Activated CD4-positive, alpha-beta memory T cell treated with anti-CD3 and anti-CD28 coated beads for 36 hours (primary cell): ENCODE measurements around the gene LY6G6C. TPM values are rescaled to one million over a fixed set of nuclear protein-coding genes. Genes with fewer than 3 reads are reported as not detected.

ENCODE experiments used
- CTCF ChIA-PET: fragments of 350-600 bp; sonication (Branson Sonifier 250); formaldehyde crosslinking; loops from one replicate; lab custom pipeline; 2021; ENCODE audit warnings: antibody characterized with exemption, inconsistent platforms; lab: Charles Lee
- POLR2A ChIA-PET: fragments of 350-600 bp; sonication (Branson Sonifier 250); formaldehyde crosslinking; loops from one replicate; lab custom pipeline; 2021; ENCODE audit warnings: antibody characterized with exemption; lab: Charles Lee
- DNase-seq: peaks from one replicate; pipeline ENCODE4 v3.0.0-alpha.2; 2020
- H3K27ac Mint-ChIP-seq: one replicate; pipeline ENCODE4 v1.8.0; 2021; ENCODE audit warnings: mixed read lengths
- H3K27me3 Mint-ChIP-seq: one replicate; pipeline ENCODE4 v1.8.0; 2021; ENCODE audit warnings: mixed read lengths
- H3K36me3 Mint-ChIP-seq: one replicate; pipeline ENCODE4 v1.8.0; 2021; ENCODE audit warnings: mixed read lengths
- H3K4me1 Mint-ChIP-seq: one replicate; pipeline ENCODE4 v1.8.0; 2021; ENCODE audit warnings: low read depth, mixed read lengths
- H3K4me3 Mint-ChIP-seq: one replicate; pipeline ENCODE4 v1.8.0; 2021; ENCODE audit warnings: mild to moderate bottlenecking, mixed read lengths
- H3K9me3 Mint-ChIP-seq: one replicate; pipeline ENCODE4 v1.8.0; 2021; ENCODE audit warnings: mixed read lengths
- intact Hi-C: fragments of 100-400 bp; cut with micrococcal nuclease; formaldehyde crosslinking; loops from one replicate; pipeline ENCODE4 v1.15.1; 2023
- total RNA-seq, 2 experiments: library from RNA; stranded (reverse); gene quantifications; one replicate each; pipeline ENCODE4 v1.2.3, GENCODE V29; 2021

LY6G6C gene
- total RNA-seq, 2 experiments from 2014 or later: not detected

DNA sequence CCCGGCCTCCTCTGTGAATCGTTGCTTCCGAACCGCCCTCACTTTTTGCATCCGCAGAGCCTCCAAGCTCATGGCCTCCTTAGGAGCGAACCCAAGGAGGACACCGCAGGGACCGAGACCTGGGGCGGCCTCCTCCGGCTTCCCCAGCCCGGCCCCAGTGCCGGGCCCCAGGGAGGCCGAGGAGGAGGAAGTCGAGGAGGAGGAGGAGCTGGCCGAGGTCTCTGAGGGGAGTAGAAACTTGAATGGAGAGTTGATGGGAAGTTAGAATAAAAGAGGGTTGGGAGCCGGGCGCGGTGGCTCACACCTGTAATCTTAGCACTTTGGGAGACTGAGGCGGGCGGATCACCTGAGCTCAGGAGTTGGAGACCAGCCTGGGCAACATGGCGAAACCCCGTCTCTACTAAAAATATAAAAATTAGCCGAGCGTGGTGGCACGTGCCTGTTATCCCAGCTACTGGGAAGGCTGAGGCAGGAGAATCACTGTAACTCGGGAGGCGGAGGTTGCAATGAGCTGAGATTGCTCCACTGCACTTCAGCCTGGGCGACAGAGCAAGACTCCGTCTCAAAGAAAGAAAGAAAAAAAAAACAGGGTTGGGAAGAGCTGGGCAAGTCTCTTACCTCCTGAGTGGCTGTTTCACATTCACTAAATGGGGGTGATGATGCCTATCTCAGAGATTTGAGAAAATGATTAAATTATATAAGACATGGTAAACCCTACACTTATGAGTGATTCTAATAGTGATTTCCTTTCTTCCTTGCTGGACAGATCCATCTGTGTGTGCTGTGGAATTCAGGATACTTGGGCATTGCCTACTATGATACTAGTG, 19.1 kb upstream of the LY6G6C start:
- H3K36me3 Mint-ChIP-seq: peaks cover 49% of the 10 kb centered on the region
- CTCF ChIA-PET: interaction anchor here (1.2 to 8.1 kb wide), 6 partner anchors 11 to 86 kb away, joined by 3 to 67 read pairs (median 13); partner anchors contain the start of genes DDAH2, LY6G5C and VARS1
- H3K27me3 Mint-ChIP-seq: no peaks in the 10 kb centered on the region

GRCh38 chr6:31739639-31740396, 18.3 kb upstream of the LY6G6C start, which contains the start of gene MSH5:
MSH5 (plus strand) TSS chr6:31740005; CDS start chr6:31740467, 462 bp downstream.
- intact Hi-C loops: loop anchor here (2.0 to 10.0 kb wide), 9 partner anchors 29 to 1175 kb away; partner anchors contain the start of genes ATP6V1G2, DXO, GPANK1 and HSPA1B
- peaks cover 48% of the 10 kb centered on the region for H3K36me3 Mint-ChIP-seq
- peak within 1 kb of the TSS; percentile 94 for H3K4me3 Mint-ChIP-seq
- peak within 1 kb of the TSS; percentile 91 for H3K27ac Mint-ChIP-seq
- H3K27me3 Mint-ChIP-seq: no peaks in the 10 kb centered on the region
- H3K4me1 Mint-ChIP-seq: peaks cover 48% of the 10 kb centered on the region
- H3K9me3 Mint-ChIP-seq: no peaks in the 10 kb centered on the region
- ChIA-PET POLR2A (interaction anchor here (0.6 to 3.4 kb wide), 25 partner anchors 9 to 1105 kb away, joined by 3 to 15 read pairs (median 3); partner anchors contain the start of genes ABHD16A, CSNK2B, DDAH2 and DDX39B), CTCF (interaction anchor here (0.6 to 8.1 kb wide), 9 partner anchors 10 to 150 kb away, joined by 3 to 67 read pairs (median 14); partner anchors contain the start of genes DDAH2, LY6G5C and VARS1)
- DNase-seq: peak; percentile 99

More for the DNA sequence above, 19.1 kb upstream of the LY6G6C start:
- Mint-ChIP-seq H3K4me1 (peaks cover 48% of the 10 kb centered on the region), H3K27ac (peak overlapping the region; percentile 91), H3K9me3 (no peaks in the 10 kb centered on the region), H3K4me3 (peak overlapping the region; percentile 94)
- DNase-seq: peak; percentile 56
- intact Hi-C loops: no loop called here
- POLR2A ChIA-PET: interaction anchor here (0.7 to 2.1 kb wide), 17 partner anchors 9 to 388 kb away, joined by 3 to 7 read pairs (median 3); partner anchors contain the start of genes ABHD16A, DDAH2, DDX39B and EHMT2

- peak; percentile 83 for DNase-seq
- intact Hi-C loops: loop anchor here (1.0 to 10.0 kb wide), 12 partner anchors 31 to 1173 kb away; partner anchors contain the start of genes ABHD16A, ATP6V1G2, BAG6 and DXO
- Mint-ChIP-seq H3K9me3 (no peaks in the 10 kb centered on the region), H3K4me3 (peak overlapping the region; percentile 98), H3K4me1 (peaks cover 61% of the 10 kb centered on the region), H3K27me3 (no peaks in the 10 kb centered on the region), H3K27ac (peak overlapping the region; percentile 88), H3K36me3 (peaks cover 56% of the 10 kb centered on the region)
- POLR2A ChIA-PET: interaction anchor here (0.7 to 3.4 kb wide), 16 partner anchors 9 to 1233 kb away, joined by 3 to 15 read pairs (median 4); partner anchors contain the start of genes ABHD16A, ATF6B, DDAH2 and HSPA1A
- CTCF ChIA-PET: interaction anchor here (0.6 to 8.1 kb wide), 18 partner anchors 9 to 187 kb away, joined by 3 to 67 read pairs (median 4); partner anchors contain the start of genes DDAH2, GPANK1, HSPA1A and HSPA1B
These were observed 16.7 kb upstream of the LY6G6C start for GRCh38 chr6:31737991-31738979.

DNA sequence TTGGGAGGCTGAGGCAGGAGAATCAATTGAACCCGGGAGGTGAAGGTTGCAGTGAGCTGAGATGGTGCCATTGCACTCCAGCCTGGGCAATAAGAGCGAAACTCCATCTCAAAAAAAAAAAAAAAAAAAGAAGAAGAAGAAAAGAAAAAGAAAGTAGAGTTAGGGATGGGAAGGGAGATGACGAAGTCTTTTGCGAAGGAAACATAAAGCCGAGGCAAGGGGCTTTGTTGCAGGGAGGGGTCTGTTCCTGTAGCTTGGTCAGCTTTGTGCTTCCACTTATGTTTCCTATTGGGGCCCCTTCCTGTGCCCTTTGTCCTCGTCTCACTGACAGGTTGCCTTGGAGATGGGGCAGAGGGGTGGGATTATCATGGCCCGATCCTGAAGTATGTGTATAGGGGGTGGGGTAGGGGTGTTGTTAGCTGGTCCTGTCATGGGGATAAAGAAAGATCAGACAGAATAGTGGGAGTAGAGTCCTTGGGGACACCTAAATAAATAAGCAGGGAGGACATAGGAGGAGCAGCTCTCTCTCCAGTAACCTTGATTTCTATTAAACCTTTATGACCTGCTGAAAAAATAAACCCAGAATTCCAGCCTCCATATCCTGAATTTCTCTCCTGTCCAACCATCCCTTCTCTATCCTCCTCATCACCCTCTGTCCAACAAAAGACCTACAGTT, 15.9 kb upstream of the LY6G6C start:
- peak overlapping the region; percentile 88 for H3K27ac Mint-ChIP-seq
- peaks cover 52% of the 10 kb centered on the region for H3K36me3 Mint-ChIP-seq
- CTCF ChIA-PET: interaction anchor here (0.6 to 8.1 kb wide), 14 partner anchors 8 to 186 kb away, joined by 3 to 67 read pairs (median 8); partner anchors contain the start of genes DDAH2, GPANK1, LSM2 and VARS1

DNA sequence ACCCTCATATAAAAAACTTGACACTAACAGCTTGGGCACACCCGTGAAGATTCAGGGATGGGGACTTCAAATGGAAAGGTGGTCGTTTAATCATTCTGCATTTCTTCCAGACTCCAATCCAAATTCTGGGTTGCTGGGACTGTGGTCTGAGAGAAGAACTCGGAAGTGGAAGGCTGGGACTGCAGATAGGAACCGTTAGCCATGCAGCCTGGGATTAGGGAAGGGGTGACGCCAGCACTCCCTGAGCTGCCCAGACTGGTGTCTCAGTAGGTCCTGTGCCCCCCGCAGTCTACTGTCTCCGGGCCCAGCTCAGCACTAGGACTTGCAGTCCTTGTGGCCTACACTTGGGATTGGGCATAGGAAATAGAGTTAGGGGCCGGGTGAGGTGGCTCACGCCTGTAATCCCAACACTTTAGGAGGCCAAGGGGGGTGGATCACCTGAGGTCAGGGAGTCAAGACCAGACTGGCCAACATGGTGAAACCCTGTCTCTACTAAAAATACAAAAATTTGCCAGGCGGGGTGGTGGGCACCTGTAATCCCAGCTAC, 15.3 kb upstream of the LY6G6C start:
- POLR2A ChIA-PET: interaction anchor here (0.7 to 3.4 kb wide), 6 partner anchors 76 to 99 kb away, joined by 3 to 15 read pairs (median 8); partner anchors contain the start of genes HSPA1A, HSPA1B and HSPA1L
- peak overlapping the region; percentile 98 for H3K4me3 Mint-ChIP-seq

More for the DNA sequence above, 15.9 kb upstream of the LY6G6C start:
- intact Hi-C loops: loop anchor here (5.0 to 10.0 kb wide), 4 partner anchors 190 to 1173 kb away; partner anchors contain the start of genes ATP6V1G2, DXO, NFKBIL1 and PSMB8
- H3K4me3 Mint-ChIP-seq: peak overlapping the region; percentile 98
- POLR2A ChIA-PET: interaction anchor here (0.8 to 3.4 kb wide), 11 partner anchors 8 to 1234 kb away, joined by 3 to 15 read pairs (median 6); partner anchors contain the start of genes ABHD16A, ATF6B, DDAH2 and HSPA1A
- DNase-seq: peak; percentile 42
- no peaks in the 10 kb centered on the region for H3K9me3 Mint-ChIP-seq
- H3K4me1 Mint-ChIP-seq: peaks cover 63% of the 10 kb centered on the region
- no peaks in the 10 kb centered on the region for H3K27me3 Mint-ChIP-seq

GRCh38 chr6:31736021-31736767, 14.6 kb upstream of the LY6G6C start, which contains the start of gene CLIC1:
CLIC1 (minus strand) TSS chr6:31736530; CDS start chr6:31736300, 230 bp downstream.
- intact Hi-C loops: loop anchor here (5.0 to 10.0 kb wide), 4 partner anchors 189 to 1171 kb away; partner anchors contain the start of genes ATP6V1G2, DXO, NFKBIL1 and PSMB8
- CTCF ChIA-PET: interaction anchor here (1.1 to 8.1 kb wide), 4 partner anchors 35 to 94 kb away, joined by 3 to 67 read pairs (median 7); no protein-coding TSS in a partner anchor
- H3K9me3 Mint-ChIP-seq: no peaks in the 10 kb centered on the region
- H3K4me1 Mint-ChIP-seq: peaks cover 64% of the 10 kb centered on the region
- H3K27me3 Mint-ChIP-seq: no peaks in the 10 kb centered on the region
- peak; percentile 91 for DNase-seq
- H3K36me3 Mint-ChIP-seq: peaks cover 52% of the 10 kb centered on the region
- H3K27ac Mint-ChIP-seq: peak within 1 kb of the TSS; percentile 88
- peak within 1 kb of the TSS; percentile 98 for H3K4me3 Mint-ChIP-seq
- POLR2A ChIA-PET: interaction anchor here (0.6 to 3.4 kb wide), 8 partner anchors 10 to 94 kb away, joined by 3 to 15 read pairs (median 3); partner anchors contain the start of genes GPANK1 and HSPA1B

More for the DNA sequence above, 15.3 kb upstream of the LY6G6C start:
- intact Hi-C loops: loop anchor here (5.0 to 10.0 kb wide), 4 partner anchors 190 to 1172 kb away; partner anchors contain the start of genes ATP6V1G2, DXO, NFKBIL1 and PSMB8
- Mint-ChIP-seq H3K9me3 (no peaks in the 10 kb centered on the region), H3K27me3 (no peaks in the 10 kb centered on the region), H3K4me1 (peaks cover 66% of the 10 kb centered on the region), H3K27ac (peak overlapping the region; percentile 88), H3K36me3 (peaks cover 55% of the 10 kb centered on the region)
- DNase-seq: no peak
- CTCF ChIA-PET: interaction anchor here (1.1 to 8.1 kb wide), 8 partner anchors 34 to 94 kb away, joined by 3 to 67 read pairs (median 7); no protein-coding TSS in a partner anchor

DNA sequence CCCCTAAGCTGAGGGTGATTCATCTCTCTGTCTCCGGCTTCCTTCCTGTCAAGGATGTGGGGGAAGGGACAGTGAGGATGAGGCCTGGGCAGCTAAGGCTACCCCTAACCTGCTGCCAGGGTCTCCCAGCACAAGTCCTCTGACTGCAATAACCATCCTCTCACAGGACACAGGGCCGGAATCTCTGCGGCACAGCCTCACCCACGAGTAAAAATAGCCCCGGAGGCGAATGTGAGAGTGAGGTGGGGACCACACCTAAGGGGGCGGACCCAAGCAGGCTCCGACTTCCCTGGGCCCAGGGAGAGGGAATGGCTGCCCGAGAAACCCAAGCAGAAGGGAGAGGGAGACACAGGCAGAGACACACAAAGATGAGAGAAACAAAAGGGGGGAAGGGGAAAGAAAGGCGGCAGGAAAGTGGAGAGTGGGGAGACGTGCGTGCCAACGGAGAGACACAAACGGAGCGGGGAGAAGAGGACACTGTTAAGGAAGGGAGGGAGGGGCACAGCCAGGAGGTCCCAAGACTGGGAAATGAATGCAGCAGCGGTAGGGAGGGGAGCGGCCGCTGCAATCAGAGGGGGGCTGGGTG, 13.4 kb upstream of the LY6G6C start:
- peaks cover 65% of the 10 kb centered on the region for H3K4me1 Mint-ChIP-seq

DNA sequence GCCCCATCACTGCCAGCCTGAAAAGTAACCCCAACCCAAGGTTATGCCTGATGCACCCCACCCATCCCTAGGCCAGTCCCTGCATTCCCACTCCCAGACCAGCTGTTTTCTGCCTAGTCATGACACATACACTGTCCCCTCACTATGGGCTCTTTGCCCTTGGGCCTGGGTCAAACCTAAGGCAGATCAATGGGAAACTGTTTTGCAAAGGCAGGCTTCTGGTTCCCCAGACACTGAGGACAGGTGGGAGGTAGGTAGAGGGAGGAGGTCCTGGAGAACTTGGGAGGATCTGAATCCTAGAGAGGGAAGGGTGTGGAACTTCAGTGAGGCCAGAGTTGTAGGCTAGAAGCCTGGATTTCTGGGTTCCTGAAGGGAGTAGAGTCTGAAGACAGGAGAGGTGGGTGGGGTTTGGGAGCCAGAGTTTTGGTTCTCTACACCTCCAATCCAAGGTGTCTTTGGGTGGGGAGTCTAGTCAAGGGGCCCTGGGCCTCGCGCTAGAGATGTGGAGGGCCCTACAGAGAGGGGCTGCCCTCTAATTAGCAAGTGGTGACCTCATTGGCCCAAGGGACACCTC, 12.8 kb upstream of the LY6G6C start:
- POLR2A ChIA-PET: interaction anchor here (0.7 to 3.0 kb wide), 4 partner anchors 73 to 193 kb away, joined by 3 to 15 read pairs (median 3); partner anchors contain the start of genes DDX39B, HSPA1B and LSM2
- Mint-ChIP-seq H3K27ac (peak overlapping the region; percentile 88), H3K4me3 (peak overlapping the region; percentile 98), H3K36me3 (peaks cover 49% of the 10 kb centered on the region), H3K27me3 (no peaks in the 10 kb centered on the region), H3K9me3 (no peaks in the 10 kb centered on the region), H3K4me1 (peaks cover 64% of the 10 kb centered on the region)
- CTCF ChIA-PET: interaction anchor here (0.6 to 8.1 kb wide), 3 partner anchors 37 to 461 kb away, joined by 3 to 67 read pairs (median 3); partner anchors contain the start of gene LY6G5C
- no peak for DNase-seq
- intact Hi-C loops: loop anchor here (10.0 kb wide), 2 partner anchors 240 to 1170 kb away; partner anchors contain the start of gene DXO

More for the DNA sequence above, 13.4 kb upstream of the LY6G6C start:
- ChIA-PET CTCF (interaction anchor here (1.3 to 8.1 kb wide), 4 partner anchors 36 to 95 kb away, joined by 3 to 67 read pairs (median 7); partner anchors contain the start of gene LY6G5C), POLR2A (interaction anchor here (0.6 to 3.0 kb wide), 7 partner anchors 49 to 194 kb away, joined by 3 to 15 read pairs (median 3); partner anchors contain the start of genes DDX39B, HSPA1B and LSM2)
- Mint-ChIP-seq H3K4me3 (peak overlapping the region; percentile 98), H3K27me3 (no peaks in the 10 kb centered on the region), H3K9me3 (no peaks in the 10 kb centered on the region), H3K36me3 (peaks cover 50% of the 10 kb centered on the region), H3K27ac (peak overlapping the region; percentile 88)
- DNase-seq: peak; percentile 76
- intact Hi-C loops: loop anchor here (5.0 to 10.0 kb wide), 4 partner anchors 188 to 1170 kb away; partner anchors contain the start of genes ATP6V1G2, DXO, NFKBIL1 and PSMB8
